Hematopoietic multipotent progenitor cell treated with erythropoietin and hydrocortisone succinate and interleukin-3 and kit ligand, for 4 days (in vitro differentiated cells): ENCODE measurements around the gene ATP8B2.
"Not testable (repeated sequence)": the region's sequence is repeated elsewhere in the genome, so short reads cannot be mapped to it uniquely, and the experiment has no call there.

Experiments used
- DNase-seq: peaks from one replicate; pipeline ENCODE4 v3.0.0-alpha.2; 2015

Gene ATP8B2

GRCh38 chr1:154347961-154348360, 22.6 kb downstream of the ATP8B2 start:
- DNase-seq, result no peak

- DNase-seq, result peak; percentile 67
These were observed 23.2 kb downstream of the ATP8B2 start for GRCh38 chr1:154348429-154349076.

- DNase-seq, result no peak
These were observed 23.8 kb downstream of the ATP8B2 start for GRCh38 chr1:154349121-154349520.

- DNase-seq, result no peak
These were observed 25.1 kb downstream of the ATP8B2 start for GRCh38 chr1:154350383-154350782.

- no peak for DNase-seq
These were observed 26.2 kb downstream of the ATP8B2 start for GRCh38 chr1:154351363-154352068.

- DNase-seq, result no peak
These were observed 26.9 kb downstream of the ATP8B2 start for GRCh38 chr1:154352245-154352580.

GRCh38 chr1:154352581-154353459, 27.5 kb downstream of the ATP8B2 start:
- peak; percentile 91 for DNase-seq

GRCh38 chr1:154353460-154353904, 28.2 kb downstream of the ATP8B2 start:
- peak; percentile 76 for DNase-seq

- DNase-seq, result no peak
These were observed 28.6 kb downstream of the ATP8B2 start for GRCh38 chr1:154353966-154354365.

GRCh38 chr1:154358519-154358918, 33.2 kb downstream of the ATP8B2 start:
- no peak for DNase-seq

GRCh38 chr1:154360288-154360687, 35.0 kb downstream of the ATP8B2 start:
- DNase-seq, result no peak

GRCh38 chr1:154360881-154361280, 35.6 kb downstream of the ATP8B2 start:
- DNase-seq, result not testable (repeated sequence)

GRCh38 chr1:154361357-154361756, 36.0 kb downstream of the ATP8B2 start:
- no peak for DNase-seq

- DNase-seq, result peak; percentile 56
These were observed 46.1 kb downstream of the ATP8B2 start for GRCh38 chr1:154371436-154371835.

- peak; percentile 27 for DNase-seq
These were observed 48.5 kb downstream of the ATP8B2 start for GRCh38 chr1:154373777-154374357.

- no peak for DNase-seq
These were observed 54.0 kb downstream of the ATP8B2 start for GRCh38 chr1:154379301-154379700.

GRCh38 chr1:154384650-154385489, 59.5 kb downstream of the ATP8B2 start:
- DNase-seq, result peak; percentile 86

GRCh38 chr1:154386643-154387352, 61.5 kb downstream of the ATP8B2 start:
- DNase-seq, result peak; percentile 79

- DNase-seq, result no peak
These were observed 65.9 kb downstream of the ATP8B2 start for GRCh38 chr1:154391086-154391770.

- no peak for DNase-seq
These were observed 72.8 kb downstream of the ATP8B2 start for GRCh38 chr1:154398141-154398540.

- no peak for DNase-seq
These were observed 73.4 kb downstream of the ATP8B2 start for GRCh38 chr1:154398678-154399077.
